Suprapubic skin (tissue), 3 donors: ENCODE data around the gene CXCL11.

Experiments used
- POLR2AphosphoS5 ChIP-seq, 3 donors: sonication (generic); formaldehyde crosslinking; IDR thresholded peaks; one replicate each; pipeline ENCODE4 v1.6.1; 2017; ENCODE audit warnings: antibody characterized with exemption in 3 of 3
- TF ChIP-seq, protein P1 (sequence below), 2 donors: fragments of 200-600 bp in 1 of 2; fragments of 450-650 bp in 1 of 2; sonication (generic) in 1 of 2; IDR thresholded peaks; one replicate each; pipeline ENCODE4 v1.5.1; 2016 to 2019; ENCODE audit warnings: antibody characterized with exemption in 2 of 2, mild to moderate bottlenecking in 1 of 2, moderate library complexity in 1 of 2

DNA sequence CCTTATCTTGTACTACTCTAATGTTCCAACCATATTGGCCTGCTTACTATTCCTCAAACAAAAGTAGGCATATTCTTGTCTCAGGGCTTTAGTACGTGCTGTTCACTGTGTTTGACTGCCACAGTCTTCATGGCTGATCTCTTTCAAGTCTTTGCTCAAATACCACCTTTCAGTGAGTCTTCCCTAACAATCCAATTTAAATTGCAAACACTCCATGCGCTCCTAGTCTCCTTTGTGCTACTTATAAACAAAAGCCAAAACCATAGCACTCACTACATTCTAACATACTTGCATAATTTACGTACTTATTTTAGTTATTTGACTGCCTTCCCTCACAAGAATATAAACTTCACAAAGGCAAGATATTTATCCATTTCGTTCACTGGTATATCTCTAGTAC, 36.9 kb upstream of the CXCL11 start:
- TF ChIP-seq, protein P1, sequence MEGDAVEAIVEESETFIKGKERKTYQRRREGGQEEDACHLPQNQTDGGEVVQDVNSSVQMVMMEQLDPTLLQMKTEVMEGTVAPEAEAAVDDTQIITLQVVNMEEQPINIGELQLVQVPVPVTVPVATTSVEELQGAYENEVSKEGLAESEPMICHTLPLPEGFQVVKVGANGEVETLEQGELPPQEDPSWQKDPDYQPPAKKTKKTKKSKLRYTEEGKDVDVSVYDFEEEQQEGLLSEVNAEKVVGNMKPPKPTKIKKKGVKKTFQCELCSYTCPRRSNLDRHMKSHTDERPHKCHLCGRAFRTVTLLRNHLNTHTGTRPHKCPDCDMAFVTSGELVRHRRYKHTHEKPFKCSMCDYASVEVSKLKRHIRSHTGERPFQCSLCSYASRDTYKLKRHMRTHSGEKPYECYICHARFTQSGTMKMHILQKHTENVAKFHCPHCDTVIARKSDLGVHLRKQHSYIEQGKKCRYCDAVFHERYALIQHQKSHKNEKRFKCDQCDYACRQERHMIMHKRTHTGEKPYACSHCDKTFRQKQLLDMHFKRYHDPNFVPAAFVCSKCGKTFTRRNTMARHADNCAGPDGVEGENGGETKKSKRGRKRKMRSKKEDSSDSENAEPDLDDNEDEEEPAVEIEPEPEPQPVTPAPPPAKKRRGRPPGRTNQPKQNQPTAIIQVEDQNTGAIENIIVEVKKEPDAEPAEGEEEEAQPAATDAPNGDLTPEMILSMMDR (IDR thresholded peaks at IDR 0.05), result no peak
- no peak for TF ChIP-seq POLR2AphosphoS5 (IDR thresholded peaks at IDR 0.05)
